Renal pelvis (tissue), 12 donors: Measurements from ENCODE around the gene BAG2. TPM values are rescaled to one million over a fixed set of nuclear protein-coding genes. Genes with fewer than 3 reads are reported as not detected.
A peak's percentile ranks its signal among the peaks of the same experiment; 100 is the strongest.

ENCODE experiments used
- DNase-seq: peaks from one replicate; pipeline ENCODE4 v3.0.0-alpha.2; 2013
- long read RNA-seq, 16 experiments: transcript quantifications; one replicate each; lab custom pipeline, GENCODE V29; 2026
- polyA plus RNA-seq, 3 donors: library from polyadenylated mRNA; unstranded; fragments of 120-200 nt; gene quantifications; one replicate each; pipeline ENCODE4 v1.2.1, GENCODE V29; 2013; ENCODE audit not compliant: insufficient read length in 3 of 3

Gene BAG2
- 1 to 10 TPM; 4.7 to 5.3 (median 5.1) TPM for polyA plus RNA-seq
- long read RNA-seq, donor 1, full-length matches to known transcripts = 11 of 32 reads
- long read RNA-seq, donor 1, partial matches to known transcripts = 6 of 32 reads
- long read RNA-seq, donor 1, other reads (novel, unspliced or antisense) = 15 of 32 reads
- long read RNA-seq, donor 2, full-length matches to known transcripts = 8 of 8 reads
- long read RNA-seq, donor 2, partial matches to known transcripts = 0 of 8 reads
- long read RNA-seq, donor 2, other reads (novel, unspliced or antisense) = 0 of 8 reads
- long read RNA-seq, donor 3, full-length matches to known transcripts = 5 of 5 reads
- long read RNA-seq, donor 3, partial matches to known transcripts = 0 of 5 reads
- long read RNA-seq, donor 3, other reads (novel, unspliced or antisense) = 0 of 5 reads
- long read RNA-seq, donor 4, full-length matches to known transcripts = 5 of 5 reads
- long read RNA-seq, donor 4, partial matches to known transcripts = 0 of 5 reads
- long read RNA-seq, donor 4, other reads (novel, unspliced or antisense) = 0 of 5 reads
- long read RNA-seq, donor 5, full-length matches to known transcripts = 1 of 9 reads
- long read RNA-seq, donor 5, partial matches to known transcripts = 0 of 9 reads
- long read RNA-seq, donor 5, other reads (novel, unspliced or antisense) = 8 of 9 reads
- long read RNA-seq, donor 6, full-length matches to known transcripts = 10 of 45 reads
- long read RNA-seq, donor 6, partial matches to known transcripts = 14 of 45 reads
- long read RNA-seq, donor 6, other reads (novel, unspliced or antisense) = 21 of 45 reads
- long read RNA-seq, donor 7, full-length matches to known transcripts = 13 of 13 reads
- long read RNA-seq, donor 7, partial matches to known transcripts = 0 of 13 reads
- long read RNA-seq, donor 7, other reads (novel, unspliced or antisense) = 0 of 13 reads
- long read RNA-seq, donor 8, full-length matches to known transcripts = 5 of 23 reads
- long read RNA-seq, donor 8, partial matches to known transcripts = 9 of 23 reads
- long read RNA-seq, donor 8, other reads (novel, unspliced or antisense) = 9 of 23 reads
- long read RNA-seq, donor 9, full-length matches to known transcripts = 7 of 42 reads
- long read RNA-seq, donor 9, partial matches to known transcripts = 35 of 42 reads
- long read RNA-seq, donor 9, other reads (novel, unspliced or antisense) = 0 of 42 reads
- long read RNA-seq, donor 10, full-length matches to known transcripts = 7 of 7 reads
- long read RNA-seq, donor 10, partial matches to known transcripts = 0 of 7 reads
- long read RNA-seq, donor 10, other reads (novel, unspliced or antisense) = 0 of 7 reads
- long read RNA-seq, donor 11, full-length matches to known transcripts = 6 of 14 reads
- long read RNA-seq, donor 11, partial matches to known transcripts = 8 of 14 reads
- long read RNA-seq, donor 11, other reads (novel, unspliced or antisense) = 0 of 14 reads
- long read RNA-seq, donor 12, full-length matches to known transcripts = 9 of 9 reads
- long read RNA-seq, donor 12, partial matches to known transcripts = 0 of 9 reads
- long read RNA-seq, donor 12, other reads (novel, unspliced or antisense) = 0 of 9 reads
- long read RNA-seq, donor 13, full-length matches to known transcripts = 6 of 6 reads
- long read RNA-seq, donor 13, partial matches to known transcripts = 0 of 6 reads
- long read RNA-seq, donor 13, other reads (novel, unspliced or antisense) = 0 of 6 reads
- long read RNA-seq, donor 14, full-length matches to known transcripts = 12 of 62 reads
- long read RNA-seq, donor 14, partial matches to known transcripts = 45 of 62 reads
- long read RNA-seq, donor 14, other reads (novel, unspliced or antisense) = 5 of 62 reads
- long read RNA-seq, donor 15, full-length matches to known transcripts = 23 of 47 reads
- long read RNA-seq, donor 15, partial matches to known transcripts = 8 of 47 reads
- long read RNA-seq, donor 15, other reads (novel, unspliced or antisense) = 16 of 47 reads
- long read RNA-seq, donor 16, full-length matches to known transcripts = 12 of 35 reads
- long read RNA-seq, donor 16, partial matches to known transcripts = 12 of 35 reads
- long read RNA-seq, donor 16, other reads (novel, unspliced or antisense) = 11 of 35 reads

DNA sequence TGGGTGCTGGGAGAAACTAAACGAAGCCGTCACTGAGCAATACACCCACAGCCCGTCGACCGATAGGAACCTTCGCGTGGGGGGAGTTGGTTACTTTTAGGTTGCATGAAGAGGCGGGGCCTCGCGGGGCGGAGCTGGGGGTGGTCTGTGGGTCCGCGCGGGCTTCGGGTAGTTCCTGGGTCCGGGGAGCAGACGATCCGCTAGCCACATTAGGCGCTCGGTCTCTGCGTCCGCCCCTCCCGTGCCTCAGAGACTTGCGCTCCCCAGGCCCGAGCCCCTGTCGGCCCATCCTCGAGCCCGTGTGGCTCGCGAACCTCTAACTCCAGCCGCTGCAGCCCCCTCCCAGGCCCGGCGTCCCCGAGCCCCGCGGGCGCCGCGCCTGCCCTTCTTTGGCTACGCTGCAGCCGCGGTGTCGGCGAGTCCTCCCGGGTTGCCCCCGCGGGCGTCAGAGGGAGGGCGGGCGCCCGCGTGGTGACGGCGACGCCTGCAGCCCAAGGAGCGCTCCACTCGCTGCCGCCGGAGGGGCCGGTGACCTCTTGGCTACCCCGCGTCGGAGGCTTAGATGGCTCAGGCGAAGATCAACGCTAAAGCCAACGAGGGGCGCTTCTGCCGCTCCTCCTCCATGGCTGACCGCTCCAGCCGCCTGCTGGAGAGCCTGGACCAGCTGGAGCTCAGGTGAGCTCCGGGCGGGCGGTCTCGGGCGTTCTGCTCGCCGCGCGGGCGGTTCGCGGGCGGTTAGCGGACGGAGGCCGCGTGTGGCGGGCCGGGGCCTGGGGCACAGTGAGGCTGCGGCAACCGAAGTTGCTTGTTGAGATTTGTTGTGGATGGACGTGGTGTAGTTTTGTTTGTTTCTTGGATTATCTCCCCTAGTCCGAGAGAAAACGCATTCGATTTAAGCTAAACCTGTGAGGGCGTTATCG is at the start of gene BAG2:
Gene BAG2 (plus strand): TSS at position 191 of the 920 bp plus-strand sequence. CDS start 372 bp downstream, at position 563.
- peak; percentile 76 for DNase-seq

DNA sequence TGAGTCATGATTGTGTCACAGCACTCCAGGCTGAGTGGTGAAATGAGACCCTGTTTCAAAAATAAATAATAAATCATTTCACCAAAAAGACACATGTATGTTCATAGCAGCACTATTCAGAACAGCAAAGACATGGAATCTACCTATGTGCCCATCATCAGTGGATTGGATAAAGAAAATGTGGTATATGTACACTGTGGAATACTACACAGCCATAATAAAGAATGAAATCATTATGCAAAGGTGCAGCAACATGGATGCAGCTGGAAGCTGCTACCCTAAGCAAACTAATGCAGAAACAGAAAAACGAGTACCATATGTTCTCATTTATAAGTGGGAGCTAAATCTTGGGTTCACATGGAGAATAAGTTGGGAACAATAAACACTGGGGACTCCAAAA is 49.0 kb upstream of the BAG2 start:
- DNase-seq = no peak

DNA sequence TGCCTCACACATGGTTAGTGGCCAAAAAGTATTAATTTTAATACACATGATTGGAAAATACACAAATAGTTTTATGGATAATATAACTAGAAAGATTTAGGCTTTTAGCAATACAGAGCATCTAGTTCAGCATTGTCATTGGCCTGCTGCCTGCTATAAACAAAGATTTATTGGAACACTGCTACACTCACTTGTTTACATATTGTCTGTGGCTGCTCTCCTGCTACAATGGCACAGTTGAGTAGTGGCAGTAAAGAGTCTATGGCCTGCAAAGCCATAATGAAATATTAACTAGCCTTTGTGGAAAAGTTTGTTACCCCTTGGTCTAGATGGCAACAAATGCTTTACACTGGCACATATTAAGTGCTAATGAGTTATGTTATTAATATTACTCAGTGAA is 44.4 kb upstream of the BAG2 start:
- no peak for DNase-seq

DNA sequence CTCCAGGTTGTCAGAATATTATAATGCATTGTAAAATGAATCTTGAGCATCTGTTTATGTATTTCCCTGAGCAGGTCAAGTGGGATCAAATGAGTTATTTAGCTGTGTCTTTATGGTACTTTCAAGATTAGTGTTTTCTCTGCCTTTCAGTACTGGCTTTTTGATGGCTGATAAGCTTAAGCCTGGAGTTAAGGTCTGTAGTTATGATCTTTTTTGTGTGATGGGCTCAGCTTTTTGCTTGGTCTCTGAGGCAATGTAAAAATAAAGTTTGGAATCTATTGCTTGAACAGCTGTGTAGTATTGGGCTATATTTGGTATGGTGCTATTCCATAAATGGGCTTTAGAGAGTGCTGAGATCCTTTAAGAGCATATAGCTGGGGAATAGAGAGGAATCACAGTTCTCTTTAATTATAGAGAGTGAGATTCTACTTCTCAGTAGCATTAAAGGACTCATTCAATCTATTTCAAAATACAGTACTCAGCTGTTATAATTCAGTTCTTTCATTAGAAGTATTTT is 41.4 kb upstream of the BAG2 start:
- DNase-seq = no peak

DNA sequence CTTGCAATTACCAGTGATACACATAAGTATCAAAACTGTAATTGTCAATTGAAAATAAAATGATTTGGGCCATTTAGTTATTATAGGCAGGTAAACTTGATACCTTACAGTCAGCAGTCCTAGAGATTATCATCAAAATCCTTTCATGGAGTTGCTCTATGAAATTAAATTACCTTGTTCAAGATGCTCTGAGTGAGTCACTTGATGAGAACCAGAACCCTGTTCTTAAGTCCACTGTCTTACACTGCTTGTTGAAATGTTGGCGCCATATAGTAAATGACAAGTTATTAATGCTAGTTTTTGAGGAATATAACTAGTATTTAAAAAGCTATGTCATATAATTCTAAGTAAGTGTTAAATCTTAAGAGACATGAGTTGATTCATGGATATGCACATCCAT is 37.2 kb upstream of the BAG2 start:
- no peak for DNase-seq

DNA sequence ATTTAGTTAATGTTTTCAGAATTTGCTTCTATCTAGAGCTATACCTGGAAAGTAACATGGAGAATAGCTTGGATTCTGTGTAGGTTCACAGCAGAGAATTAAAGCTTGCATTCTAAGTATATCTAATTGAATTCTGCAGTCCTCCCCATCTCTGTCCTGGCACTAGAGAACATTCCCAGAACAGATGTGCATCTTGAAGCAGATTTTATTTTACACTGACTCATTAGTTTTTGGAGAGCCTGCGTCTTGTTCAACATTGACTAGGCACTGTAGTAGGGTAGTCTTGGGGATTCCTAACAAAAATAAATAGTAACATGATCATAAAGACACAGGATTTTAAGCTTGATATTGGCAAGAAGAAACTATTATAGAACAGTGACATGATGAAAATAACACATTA is 36.2 kb upstream of the BAG2 start:
- no peak for DNase-seq

DNA sequence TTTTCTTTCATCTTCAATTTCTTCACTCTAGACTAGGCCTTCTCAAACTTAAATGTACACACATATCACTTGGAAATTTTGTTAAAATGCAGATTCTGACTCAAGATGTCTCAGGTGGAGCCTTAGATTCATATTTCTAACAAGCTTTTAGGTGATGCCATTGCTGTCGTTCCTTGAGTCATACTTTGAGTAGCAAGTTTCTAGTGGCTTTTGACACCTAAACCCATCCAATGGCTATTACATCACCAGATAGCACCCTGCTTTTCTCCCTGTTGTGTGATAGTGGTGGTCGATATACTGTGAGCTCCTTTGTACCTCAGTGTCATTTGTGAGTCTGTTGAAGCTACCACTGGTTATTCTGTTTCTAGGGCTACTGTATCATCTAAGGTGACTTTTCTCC is 34.8 kb upstream of the BAG2 start:
- no peak for DNase-seq

DNA sequence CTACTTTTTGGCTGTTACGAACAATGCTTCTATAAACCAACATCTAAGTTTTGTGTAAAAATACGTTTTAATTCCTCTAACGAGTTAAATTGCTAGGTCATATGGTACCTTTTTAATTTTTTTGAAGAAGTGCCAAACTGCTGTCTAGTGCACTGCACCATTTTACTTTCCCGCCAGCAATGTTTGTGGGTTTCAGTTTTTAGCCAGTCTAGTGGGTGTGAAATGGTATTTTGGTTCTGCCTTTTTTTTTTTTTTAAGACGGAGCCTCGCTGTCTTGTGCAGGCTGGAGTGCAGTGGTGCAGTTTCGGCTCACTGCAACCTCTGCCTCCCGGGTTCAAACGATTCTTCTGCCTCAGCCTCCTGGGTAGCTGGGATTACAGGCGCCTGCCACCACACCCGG is 34.1 kb upstream of the BAG2 start:
- no peak for DNase-seq

DNA sequence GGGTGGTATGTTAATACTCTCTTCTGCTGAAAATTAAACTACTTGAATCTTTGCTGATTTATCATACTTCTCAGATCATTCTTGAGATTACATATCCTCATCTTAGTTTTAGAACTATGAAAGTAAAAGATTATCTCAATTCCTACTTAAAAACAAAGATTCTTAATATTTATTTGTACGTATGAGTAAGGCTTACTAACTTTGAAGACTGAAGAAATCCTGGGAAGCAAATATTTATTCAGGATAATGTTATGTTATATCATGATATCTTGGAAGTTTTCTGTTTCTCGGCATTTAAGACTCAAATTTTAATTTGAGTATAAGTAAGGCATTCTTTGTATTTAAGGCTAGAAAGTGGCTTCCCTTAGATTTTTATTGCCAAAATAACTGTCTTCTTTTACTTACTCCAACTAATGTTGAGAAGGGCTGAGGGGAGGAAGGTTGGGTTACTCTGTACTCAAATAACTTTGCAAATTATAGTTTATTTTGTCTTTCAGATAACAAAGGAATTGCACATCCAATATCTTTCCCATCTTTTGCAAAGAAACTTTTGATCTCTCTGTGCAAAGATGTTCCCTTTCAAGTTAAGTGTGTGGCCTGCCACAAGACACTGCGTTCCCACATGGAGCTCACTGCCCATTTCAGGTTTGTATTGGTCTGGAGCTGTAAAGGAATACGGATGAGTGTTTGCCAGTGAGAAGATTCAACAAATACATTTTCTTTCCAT is 30.5 kb upstream of the BAG2 start:
- DNase-seq = no peak

DNA sequence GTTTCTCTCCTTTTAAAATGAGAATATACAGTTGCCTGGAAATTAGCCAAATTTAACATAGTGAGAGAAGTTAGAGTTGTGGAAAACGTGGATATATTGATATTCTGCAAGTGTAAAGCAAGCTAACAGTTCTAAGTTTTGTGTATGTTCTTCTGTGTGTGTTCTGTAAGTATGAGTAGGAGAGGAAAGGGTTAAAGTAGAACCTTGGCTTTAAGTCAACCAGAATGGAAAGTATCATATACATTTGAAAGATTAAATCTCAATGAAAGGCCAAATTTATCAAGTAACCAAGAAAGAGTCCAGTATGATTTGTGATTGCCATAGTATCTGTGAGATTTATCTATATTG is 30.0 kb upstream of the BAG2 start:
- DNase-seq = no peak

DNA sequence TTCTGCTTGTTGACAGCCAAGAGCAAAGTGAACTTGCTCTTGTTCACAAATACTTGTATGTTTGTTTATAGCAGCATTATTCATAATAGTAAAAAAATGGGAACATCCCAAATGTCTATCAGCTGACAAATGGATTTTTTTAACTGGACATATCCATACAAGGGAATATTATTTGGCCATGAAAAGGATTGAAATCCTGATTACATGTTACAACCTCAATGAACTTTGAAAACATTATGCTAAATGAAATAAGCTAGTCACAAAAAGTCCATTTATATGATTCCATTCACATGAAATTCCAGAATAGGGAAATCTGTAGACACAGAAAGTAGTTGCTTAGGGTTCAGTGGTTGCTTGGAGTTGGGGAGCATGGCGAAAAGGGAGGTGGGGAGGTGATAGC is 28.4 kb upstream of the BAG2 start:
- DNase-seq = no peak

DNA sequence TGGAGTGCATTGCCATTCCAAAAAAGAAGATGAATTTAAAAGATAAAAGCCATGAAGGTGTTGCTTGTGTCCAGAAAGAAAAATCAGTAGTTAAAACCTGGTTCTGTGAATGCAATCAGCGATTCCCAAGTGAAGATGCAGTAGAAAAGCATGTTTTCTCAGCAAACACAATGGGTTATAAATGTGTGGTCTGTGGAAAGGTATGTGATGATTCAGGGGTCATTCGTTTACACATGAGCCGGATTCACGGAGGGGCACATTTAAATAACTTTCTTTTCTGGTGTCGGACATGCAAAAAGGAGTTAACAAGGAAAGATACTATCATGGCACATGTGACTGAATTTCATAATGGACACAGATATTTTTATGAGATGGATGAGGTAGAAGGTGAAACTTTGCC is 24.7 kb upstream of the BAG2 start:
- no peak for DNase-seq

DNA sequence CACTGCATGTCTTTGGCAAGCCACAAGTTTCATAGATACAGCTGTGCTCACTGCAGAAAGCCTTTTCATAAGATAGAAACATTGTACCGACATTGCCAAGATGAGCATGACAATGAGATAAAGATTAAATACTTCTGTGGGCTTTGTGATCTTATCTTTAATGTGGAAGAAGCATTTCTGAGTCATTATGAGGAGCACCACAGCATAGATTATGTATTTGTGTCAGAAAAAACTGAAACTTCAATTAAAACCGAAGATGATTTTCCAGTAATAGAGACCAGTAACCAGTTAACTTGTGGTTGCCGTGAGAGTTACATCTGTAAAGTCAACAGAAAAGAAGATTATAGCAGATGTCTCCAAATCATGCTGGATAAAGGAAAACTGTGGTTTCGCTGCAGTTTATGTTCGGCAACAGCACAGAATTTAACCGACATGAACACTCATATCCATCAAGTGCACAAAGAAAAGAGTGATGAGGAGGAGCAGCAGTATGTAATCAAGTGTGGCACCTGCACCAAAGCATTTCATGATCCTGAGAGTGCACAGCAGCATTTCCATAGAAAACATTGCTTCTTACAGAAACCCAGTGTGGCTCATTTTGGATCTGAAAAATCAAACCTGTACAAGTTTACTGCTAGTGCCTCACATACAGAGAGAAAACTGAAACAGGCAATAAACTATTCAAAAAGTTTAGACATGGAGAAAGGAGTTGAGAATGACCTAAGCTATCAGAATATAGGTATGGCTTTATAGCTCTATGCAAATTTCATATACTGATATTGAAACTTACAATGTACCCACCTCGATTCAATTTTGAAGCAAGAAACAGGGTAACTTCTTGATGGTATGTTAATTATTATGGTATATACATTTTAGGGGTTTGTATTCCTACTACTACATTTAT is 23.9 kb upstream of the BAG2 start:
- no peak for DNase-seq

DNA sequence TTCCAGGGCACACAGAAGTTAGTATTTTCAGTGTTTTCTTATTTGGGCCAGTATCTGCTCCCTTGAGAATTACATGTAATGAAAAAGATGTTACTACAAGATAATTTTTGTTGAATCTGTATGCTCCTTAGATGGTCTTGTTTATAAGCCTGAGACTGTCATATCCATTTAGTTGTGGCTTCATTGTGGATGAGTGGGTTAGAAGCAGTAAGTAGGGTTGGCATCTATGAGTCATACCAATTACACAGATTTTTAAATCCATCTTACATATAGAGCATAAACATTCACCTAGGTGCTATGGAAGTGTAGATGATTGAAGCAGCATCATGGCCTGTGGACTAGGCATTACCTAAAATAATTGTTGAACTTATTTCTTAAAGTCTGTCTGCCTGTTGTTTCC is 13.5 kb upstream of the BAG2 start:
- no peak for DNase-seq

DNA sequence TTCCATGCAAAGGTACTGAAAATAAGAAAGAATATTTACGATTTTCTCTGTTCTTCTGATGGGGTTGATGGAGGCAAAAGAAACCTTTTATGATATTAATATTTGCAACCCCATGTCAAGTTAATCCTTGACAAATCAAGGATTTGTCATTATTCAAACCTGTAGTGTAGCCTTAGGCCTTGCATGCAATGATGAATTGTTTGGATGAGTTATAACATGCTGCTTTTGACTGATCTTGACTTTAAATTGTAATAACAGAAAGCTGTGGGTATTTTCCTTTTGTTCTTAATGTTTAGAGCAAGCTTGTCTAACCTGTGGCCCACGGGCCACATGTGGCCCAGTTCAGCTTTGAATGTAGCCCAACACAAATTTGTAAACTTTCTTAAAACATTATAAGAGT is 13.0 kb upstream of the BAG2 start:
- no peak for DNase-seq

DNA sequence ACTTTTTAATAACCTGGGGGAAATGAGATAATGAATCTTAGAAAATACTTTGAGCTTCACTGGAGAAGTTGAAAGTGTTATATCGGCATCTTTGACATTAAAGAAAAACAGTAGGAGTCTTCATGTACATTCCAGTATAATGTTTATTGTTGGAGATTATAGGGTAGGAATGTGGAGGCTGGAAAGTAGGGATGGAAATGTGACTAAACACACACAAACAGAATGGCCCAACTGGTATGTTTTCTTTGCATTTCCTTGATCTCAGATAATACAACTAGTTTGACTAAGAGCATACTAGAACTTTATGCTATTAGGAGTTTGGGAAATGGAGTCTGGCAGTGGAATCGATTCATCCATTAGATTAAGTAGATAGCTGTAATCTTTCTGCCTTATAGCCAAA is 10.1 kb upstream of the BAG2 start:
- DNase-seq = no peak

DNA sequence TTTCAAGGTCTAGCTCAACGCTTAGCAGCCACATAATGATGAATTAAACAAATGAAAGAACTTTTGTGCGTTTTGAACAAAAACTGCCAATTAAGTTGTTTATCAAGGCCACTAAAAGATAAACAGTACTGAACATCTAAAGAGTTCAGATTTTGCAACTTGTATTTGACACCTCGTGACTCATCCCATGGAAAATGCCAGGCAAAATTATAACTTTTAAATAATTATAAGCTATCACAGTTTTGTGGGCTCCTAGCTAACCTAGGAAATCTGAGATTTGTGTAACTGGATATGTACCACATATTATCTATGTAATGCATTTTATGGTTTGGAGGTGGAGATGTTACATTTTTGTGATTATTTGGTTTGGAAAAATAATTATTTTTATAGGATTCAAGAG is 9.6 kb upstream of the BAG2 start:
- DNase-seq = no peak
